Left ventricle myocardium inferior (tissue), 1 donor: ENCODE data around the gene PLEKHB2. TPM values are rescaled to one million over a fixed set of nuclear protein-coding genes. Genes with fewer than 3 reads are reported as not detected.
"Not testable (repeated sequence)": the region's sequence is repeated elsewhere in the genome, so short reads cannot be mapped to it uniquely, and the experiment has no call there.

Source experiments
- DNase-seq: peaks from one replicate; pipeline ENCODE4 v3.0.0-alpha.2; 2020
- H3K27ac ChIP-seq: fragments of 200-600 bp; replicated peaks from 2 replicates; pipeline ENCODE4 v1.8.0; 2021
- H3K27me3 ChIP-seq: fragments of 200-600 bp; 2 replicates; pipeline ENCODE4 v1.8.0; 2021; ENCODE audit warnings: low read depth
- H3K36me3 ChIP-seq: fragments of 200-600 bp; 2 replicates; pipeline ENCODE4 v1.8.0; 2021
- H3K4me1 ChIP-seq: fragments of 200-600 bp; 2 replicates; pipeline ENCODE4 v1.8.0; 2021
- H3K4me3 ChIP-seq: fragments of 200-600 bp; 2 replicates; pipeline ENCODE4 v1.8.0; 2021; ENCODE audit warnings: mild to moderate bottlenecking, moderate library complexity
- H3K9me3 ChIP-seq: fragments of 200-600 bp; replicated peaks from 2 replicates; pipeline ENCODE4 v1.8.0; 2021
- CTCF ChIP-seq: fragments of 200-600 bp; IDR thresholded peaks from 2 replicates; pipeline ENCODE4 v1.8.0; 2021; ENCODE audit warnings: antibody characterized with exemption, mild to moderate bottlenecking, borderline replicate concordance
- intact Hi-C: fragments of 100-400 bp; cut with micrococcal nuclease; formaldehyde crosslinking; loops from one replicate; pipeline ENCODE4 v1.11.0; 2022
- total RNA-seq: library from RNA; stranded (reverse); fragmentation: NEBNext Ultra II Directional; extraction: Animal tissue kit (Norgen Biotek cat#: 25700); gene quantifications from one replicate; pipeline ENCODE4 v1.2.1, GENCODE V29; 2021
- donor health status: DM: no; HTN: yes; CAD: no; lungs with severe emphysema.

Gene PLEKHB2
- total RNA-seq, 1 donor from 2014 or later: 42.9 TPM

- peaks cover 63% of the 10 kb centered on the region for H3K4me1 ChIP-seq
Observed at GRCh38 chr2:131063501-131064283, 41.4 kb upstream of the PLEKHB2 start.

GRCh38 chr2:131064589-131065512 lies 40.3 kb upstream of the PLEKHB2 start:
- Histone ChIP-seq H3K4me1 (peaks cover 61% of the 10 kb centered on the region), H3K27ac (peak overlapping the region; percentile 2)
- intact Hi-C loops: no loop called here

More at GRCh38 chr2:131063501-131064283, 41.4 kb upstream of the PLEKHB2 start:
- intact Hi-C loops: no loop called here
- Histone ChIP-seq H3K27ac (peak overlapping the region; percentile 2), H3K9me3 (no peaks in the 10 kb centered on the region), H3K4me3 (no peak overlapping the region), H3K36me3 (peaks cover 32% of the 10 kb centered on the region), H3K27me3 (no peaks in the 10 kb centered on the region)
- DNase-seq: no peak
- no peak for TF ChIP-seq CTCF

GRCh38 chr2:131067465-131068125 lies 37.5 kb upstream of the PLEKHB2 start:
- Histone ChIP-seq H3K27me3 (no peaks in the 10 kb centered on the region), H3K9me3 (no peaks in the 10 kb centered on the region), H3K4me3 (no peak overlapping the region), H3K4me1 (peaks cover 41% of the 10 kb centered on the region), H3K27ac (no peak overlapping the region), H3K36me3 (peaks cover 52% of the 10 kb centered on the region)
- TF ChIP-seq CTCF: no peak
- DNase-seq: no peak
- intact Hi-C loops: no loop called here

More at GRCh38 chr2:131064589-131065512, 40.3 kb upstream of the PLEKHB2 start:
- no peak for DNase-seq
- Histone ChIP-seq H3K9me3 (no peaks in the 10 kb centered on the region), H3K36me3 (peaks cover 41% of the 10 kb centered on the region), H3K4me3 (no peak overlapping the region), H3K27me3 (no peaks in the 10 kb centered on the region)
- TF ChIP-seq CTCF: no peak

GRCh38 chr2:131068172-131068571 lies 37.0 kb upstream of the PLEKHB2 start:
- DNase-seq, H3K27ac ChIP-seq, intact Hi-C loops: not testable (repeated sequence)

GRCh38 chr2:131075578-131075977 lies 29.6 kb upstream of the PLEKHB2 start:
- H3K9me3 ChIP-seq, DNase-seq, H3K27ac ChIP-seq, H3K4me3 ChIP-seq, H3K27me3 ChIP-seq, intact Hi-C loops: not testable (repeated sequence)
- Histone ChIP-seq H3K4me1 (peaks cover 55% of the 10 kb centered on the region), H3K36me3 (peaks cover 81% of the 10 kb centered on the region)

More at GRCh38 chr2:131068172-131068571, 37.0 kb upstream of the PLEKHB2 start:
- not testable (repeated sequence) for H3K4me3 ChIP-seq, H3K27me3 ChIP-seq, H3K9me3 ChIP-seq
- Histone ChIP-seq H3K4me1 (peaks cover 37% of the 10 kb centered on the region), H3K36me3 (peaks cover 51% of the 10 kb centered on the region)

- TF ChIP-seq CTCF: no peak
- no peaks in the 10 kb centered on the region for H3K27me3 ChIP-seq
- intact Hi-C loops: no loop called here
- no peak overlapping the region for H3K4me3 ChIP-seq
- no peak overlapping the region for H3K27ac ChIP-seq
- DNase-seq: no peak
- H3K9me3 ChIP-seq: no peaks in the 10 kb centered on the region
- peaks cover 81% of the 10 kb centered on the region for H3K36me3 ChIP-seq
- H3K4me1 ChIP-seq: peaks cover 64% of the 10 kb centered on the region
Observed at GRCh38 chr2:131076707-131077106, 28.4 kb upstream of the PLEKHB2 start.
